HG02798 (cell line): ENCODE results near the gene GTF3C1.
"Not testable (repeated sequence)": the region's sequence is repeated elsewhere in the genome, so short reads cannot be mapped to it uniquely, and the experiment has no call there.

Experiments used
- ATAC-seq: cut with Tn5 transposase; IDR thresholded peaks from one replicate; pipeline ENCODE4 v1.9.1; 2021; ENCODE audit warnings: mild to moderate bottlenecking; ENCODE audit not compliant: unreplicated experiment, poor library complexity

Gene GTF3C1

GRCh38 chr16:27450196-27450549, 99.5 kb downstream of the GTF3C1 start:
- peak; percentile 18 for ATAC-seq

DNA sequence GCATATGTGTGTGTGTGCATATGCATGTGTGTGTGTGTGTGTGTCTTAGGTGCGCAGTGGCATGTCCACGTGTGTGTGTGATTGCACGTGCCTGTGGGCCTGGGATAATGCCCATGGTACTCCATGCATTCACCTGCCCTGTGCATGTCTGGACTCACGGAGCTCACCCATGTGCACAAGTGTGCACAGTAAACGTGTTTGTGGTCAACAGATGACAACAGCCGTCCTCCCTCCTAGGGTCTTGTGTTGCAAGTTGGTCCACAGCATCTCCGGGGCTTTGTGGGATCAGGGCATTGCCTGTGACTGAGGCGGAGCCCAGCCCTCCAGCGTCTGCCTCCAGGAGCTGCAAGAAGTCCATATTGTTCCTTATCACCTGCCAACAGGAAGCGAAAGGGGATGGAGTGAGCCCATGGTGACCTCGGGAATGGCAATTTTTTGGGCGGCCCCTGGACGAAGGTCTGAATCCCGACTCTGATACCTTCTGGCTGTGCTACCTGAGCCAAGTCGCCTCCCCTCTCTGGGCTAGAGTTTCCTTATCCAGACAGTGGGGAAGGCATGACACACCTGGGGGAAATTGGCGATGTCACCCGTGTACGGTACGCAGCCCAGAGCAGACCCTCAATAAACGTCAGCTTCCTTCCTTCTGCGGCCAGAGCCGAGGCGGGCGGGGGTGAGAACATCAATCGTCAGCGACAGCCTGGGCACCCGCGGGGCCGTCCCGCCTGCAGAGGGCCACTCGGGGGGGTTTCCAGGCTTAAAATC, 100.1 kb downstream of the GTF3C1 start:
- peak; percentile 59 for ATAC-seq

DNA sequence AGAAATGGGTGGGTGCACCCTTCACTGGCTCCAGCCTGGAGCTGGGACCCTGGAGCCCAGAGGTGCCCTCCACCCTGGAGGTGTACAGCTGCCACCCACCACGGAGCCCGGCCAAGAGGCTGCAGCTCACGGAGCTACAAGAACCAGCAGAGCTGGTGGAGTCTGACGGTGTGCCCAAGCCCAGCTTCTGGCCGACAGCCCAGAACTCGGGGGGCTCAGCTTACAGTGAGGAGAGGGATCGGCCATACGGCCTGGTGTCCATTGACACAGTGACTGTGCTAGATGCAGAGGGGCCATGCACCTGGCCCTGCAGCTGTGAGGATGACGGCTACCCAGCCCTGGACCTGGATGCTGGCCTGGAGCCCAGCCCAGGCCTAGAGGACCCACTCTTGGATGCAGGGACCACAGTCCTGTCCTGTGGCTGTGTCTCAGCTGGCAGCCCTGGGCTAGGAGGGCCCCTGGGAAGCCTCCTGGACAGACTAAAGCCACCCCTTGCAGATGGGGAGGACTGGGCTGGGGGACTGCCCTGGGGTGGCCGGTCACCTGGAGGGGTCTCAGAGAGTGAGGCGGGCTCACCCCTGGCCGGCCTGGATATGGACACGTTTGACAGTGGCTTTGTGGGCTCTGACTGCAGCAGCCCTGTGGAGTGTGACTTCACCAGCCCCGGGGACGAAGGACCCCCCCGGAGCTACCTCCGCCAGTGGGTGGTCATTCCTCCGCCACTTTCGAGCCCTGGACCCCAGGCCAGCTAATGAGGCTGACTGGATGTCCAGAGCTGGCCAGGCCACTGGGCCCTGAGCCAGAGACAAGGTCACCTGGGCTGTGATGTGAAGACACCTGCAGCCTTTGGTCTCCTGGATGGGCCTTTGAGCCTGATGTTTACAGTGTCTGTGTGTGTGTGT, 100.9 kb downstream of the GTF3C1 start:
- no peak for ATAC-seq

GRCh38 chr16:27447301-27447700, 102.4 kb downstream of the GTF3C1 start:
- ATAC-seq, result no peak

DNA sequence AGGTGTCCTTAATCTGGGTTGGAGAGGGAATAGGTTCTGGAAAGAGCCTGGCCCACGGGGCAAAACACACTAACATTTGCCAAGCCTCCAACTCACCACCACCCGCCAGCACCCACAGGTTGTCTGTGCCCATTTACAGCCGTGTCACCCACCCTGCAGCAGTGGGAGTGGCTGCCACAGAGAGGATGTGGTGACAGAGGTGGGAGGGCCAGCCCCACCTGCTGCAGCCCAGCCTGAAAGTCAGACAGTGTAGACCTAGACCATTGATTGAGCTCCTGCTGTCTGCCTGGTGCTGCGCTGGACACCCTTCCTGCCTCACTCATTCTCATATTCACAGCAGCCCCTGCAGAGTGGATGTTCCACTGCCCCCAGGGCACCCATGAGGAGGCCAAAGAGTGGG, 103.0 kb downstream of the GTF3C1 start:
- ATAC-seq, result no peak

DNA sequence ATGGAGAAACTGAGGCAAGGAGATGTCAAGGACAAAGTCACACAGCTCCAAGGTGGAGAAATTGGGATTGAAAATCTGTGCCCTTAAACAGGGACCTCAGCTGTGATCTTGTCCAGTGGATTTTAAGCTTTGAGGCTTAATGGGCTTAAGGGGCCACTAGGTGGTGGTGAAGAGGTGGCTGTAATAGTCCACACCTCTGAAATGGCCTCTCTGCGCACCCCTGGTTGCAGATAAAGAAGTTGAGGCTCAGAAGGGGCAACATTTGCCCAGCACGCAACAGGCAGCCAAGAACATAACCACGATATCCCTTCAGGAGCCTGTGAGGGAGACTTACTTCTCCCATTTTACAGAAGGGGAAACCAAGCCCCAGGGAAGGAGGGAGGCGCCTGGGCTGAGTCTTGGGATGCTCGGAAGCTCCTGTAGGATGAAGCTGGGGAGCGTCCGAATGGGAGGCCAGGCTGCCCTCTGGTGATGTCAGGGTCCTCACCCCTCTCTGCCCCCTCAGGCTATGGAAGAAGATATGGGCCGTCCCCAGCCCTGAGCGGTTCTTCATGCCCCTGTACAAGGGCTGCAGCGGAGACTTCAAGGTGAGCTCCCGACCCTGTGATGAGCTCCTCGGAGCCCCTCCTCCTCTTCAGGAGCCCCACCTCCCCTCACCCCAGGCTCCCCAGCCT, 104.1 kb downstream of the GTF3C1 start:
- no peak for ATAC-seq

DNA sequence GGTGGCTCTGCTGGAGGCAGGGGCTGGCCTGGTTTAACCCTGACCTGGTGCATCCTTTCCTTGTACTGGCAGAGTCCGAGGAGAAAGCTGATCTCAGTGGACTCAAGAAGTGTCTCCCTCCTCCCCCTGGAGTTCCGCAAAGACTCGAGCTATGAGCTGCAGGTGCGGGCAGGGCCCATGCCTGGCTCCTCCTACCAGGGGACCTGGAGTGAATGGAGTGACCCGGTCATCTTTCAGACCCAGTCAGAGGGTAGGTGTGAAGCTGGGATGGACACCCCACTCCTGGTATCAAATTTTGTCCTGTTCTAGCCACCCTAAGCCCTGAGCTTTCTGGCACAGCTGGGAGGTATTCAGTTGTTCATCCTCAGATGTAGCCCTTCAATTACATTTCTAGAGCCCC, 105.2 kb downstream of the GTF3C1 start:
- ATAC-seq, result no peak

DNA sequence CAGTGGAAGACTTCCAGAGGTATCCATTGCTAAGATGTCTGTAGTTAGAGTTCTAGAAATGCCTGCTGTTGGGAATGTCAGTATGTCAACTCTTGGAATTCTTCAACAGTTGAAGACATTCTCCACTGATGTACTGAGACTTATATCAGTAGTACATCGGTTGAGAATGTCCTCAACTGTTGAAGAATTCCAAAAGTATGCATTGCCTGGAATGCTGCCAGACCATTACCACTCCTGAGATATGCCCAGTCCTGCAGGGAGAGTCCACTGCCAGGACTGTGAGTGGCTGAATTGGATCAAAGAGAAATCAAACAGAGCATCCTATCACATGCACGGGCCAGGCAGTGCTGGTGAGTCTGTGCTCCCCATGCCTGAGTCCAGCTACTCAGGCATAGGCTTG, 105.7 kb downstream of the GTF3C1 start:
- no peak for ATAC-seq

DNA sequence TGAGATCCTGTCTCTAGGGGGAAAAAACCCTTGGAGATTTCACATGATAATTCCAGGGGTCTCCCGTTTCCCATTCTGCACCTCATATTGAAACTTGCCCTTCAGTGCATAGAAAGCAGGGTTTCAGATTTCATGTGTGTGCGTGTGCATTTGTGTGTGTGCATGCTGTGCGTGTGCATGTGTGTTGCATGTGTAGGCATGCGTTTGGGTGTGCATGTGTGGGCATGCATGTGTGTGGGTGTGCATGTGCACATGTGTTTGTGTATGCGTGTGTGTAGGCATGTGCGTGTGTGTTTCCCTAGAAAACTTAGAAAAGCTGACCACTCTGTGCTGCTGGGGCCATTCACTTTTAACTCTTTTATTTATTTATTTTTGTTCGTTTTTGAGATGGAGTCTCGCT, 107.7 kb downstream of the GTF3C1 start:
- no peak for ATAC-seq

GRCh38 chr16:27441276-27441675, 108.4 kb downstream of the GTF3C1 start:
- ATAC-seq, result no peak

DNA sequence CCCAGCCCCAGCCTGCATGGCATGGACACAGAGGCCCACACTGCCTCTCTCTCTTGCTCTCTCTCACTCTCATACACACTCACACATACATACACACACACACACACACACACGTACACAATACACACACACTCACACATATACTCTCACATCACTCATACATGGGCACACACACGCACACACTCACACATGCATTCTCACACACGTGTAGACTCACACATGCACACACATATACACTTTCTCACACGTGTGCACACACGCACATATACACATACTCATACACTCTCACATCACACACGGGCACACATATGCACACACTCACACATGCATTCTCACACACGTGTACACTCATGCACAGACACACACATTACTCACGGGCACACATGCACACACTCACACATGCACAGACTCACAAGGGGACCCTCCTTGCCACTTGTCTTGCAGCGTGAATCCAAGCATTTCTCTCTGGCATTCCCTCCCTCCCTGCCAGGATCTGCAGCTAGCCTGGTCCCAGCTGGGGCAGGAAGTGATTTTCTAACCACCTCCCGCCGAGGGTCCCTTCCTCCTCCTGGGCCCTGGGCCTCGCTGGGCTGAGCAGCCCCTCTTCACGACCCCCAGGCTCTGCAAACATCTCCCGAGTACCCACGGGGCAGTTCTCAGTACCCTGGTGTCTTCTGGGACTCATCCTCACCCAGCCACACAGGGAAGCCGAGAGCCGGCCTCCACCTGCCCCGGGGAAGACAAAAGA, 110.3 kb downstream of the GTF3C1 start:
- no peak for ATAC-seq

DNA sequence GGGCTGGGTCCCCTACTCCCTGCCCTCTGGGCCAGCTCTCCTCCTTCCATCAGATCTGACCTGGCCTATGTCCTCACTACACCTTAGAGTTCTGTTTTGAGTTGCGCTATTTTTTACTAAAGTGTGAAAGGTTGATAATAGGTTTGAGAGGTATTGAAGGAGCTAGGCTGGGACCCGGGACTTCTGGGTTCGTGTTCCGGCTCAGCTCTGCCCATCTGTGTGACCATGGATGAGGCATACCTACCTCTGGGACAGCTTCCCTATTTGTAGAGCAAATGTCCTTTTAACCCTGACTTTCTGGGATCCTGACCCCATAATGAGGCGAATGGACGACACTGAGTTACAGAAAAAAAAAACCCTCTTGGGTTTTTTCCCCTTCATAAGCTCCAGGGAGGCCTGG, 111.8 kb downstream of the GTF3C1 start:
- ATAC-seq, result no peak

DNA sequence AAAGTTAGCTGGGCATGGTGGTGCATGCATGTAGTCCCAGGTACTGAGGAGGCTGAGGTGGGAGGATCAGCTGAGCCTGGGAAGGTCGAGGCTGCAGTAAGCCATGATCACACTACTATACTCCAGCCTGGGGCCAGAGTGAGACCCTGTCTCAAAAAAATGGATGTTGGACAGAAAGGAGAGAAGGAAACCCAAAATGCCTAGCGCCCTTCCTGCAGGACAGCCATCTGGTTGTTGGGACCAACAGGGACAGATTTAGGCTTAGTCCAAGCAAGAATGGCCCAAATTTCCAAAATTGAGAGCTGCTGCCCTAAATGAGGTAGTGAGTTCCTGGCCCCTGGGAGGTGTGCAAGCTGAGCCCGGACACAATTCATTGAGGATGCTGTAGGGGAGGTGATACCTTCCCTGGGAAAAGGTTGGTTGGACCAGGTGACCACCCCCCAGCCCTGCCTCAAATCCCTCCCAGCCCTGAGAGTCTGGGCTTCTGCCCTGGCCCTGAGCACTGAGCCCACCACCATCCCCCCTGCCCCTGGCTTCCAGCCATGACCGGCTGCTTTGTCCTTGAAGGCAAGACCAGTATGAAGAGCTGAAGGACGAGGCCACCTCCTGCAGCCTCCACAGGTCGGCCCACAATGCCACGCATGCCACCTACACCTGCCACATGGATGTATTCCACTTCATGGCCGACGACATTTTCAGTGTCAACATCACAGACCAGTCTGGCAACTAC, 112.6 kb downstream of the GTF3C1 start:
- ATAC-seq, result no peak

DNA sequence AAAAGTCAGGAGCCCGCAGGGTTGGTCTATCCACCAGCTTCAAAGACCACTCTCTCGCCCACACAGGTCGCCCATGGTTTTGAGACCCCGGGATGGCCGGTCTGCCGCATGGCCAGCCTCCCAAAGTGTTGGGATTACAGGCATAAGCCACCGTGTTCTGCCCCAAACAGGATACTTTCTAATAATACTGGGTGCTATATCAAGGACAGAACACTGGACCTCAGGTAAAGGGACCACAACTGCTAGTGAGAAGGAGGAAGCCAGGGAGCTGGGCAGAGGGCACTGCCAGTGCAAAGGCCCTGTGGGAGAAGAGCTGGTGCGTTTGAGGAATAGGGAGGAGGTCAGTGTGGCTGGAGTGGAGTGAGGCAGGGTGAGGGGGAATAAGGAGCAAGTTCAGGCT, 113.6 kb downstream of the GTF3C1 start:
- no peak for ATAC-seq

GRCh38 chr16:27435146-27435545, 114.6 kb downstream of the GTF3C1 start:
- ATAC-seq, result not testable (repeated sequence)

GRCh38 chr16:27434141-27435051, 115.3 kb downstream of the GTF3C1 start:
- no peak for ATAC-seq

- no peak for ATAC-seq
These were observed 116.1 kb downstream of the GTF3C1 start for GRCh38 chr16:27433636-27434035.

GRCh38 chr16:27433191-27433590, 116.5 kb downstream of the GTF3C1 start:
- not testable (repeated sequence) for ATAC-seq

GRCh38 chr16:27432558-27432957, 117.2 kb downstream of the GTF3C1 start:
- no peak for ATAC-seq
